ENCODE results near the gene DOCK9.
"Not testable (repeated sequence)": the region's sequence is repeated elsewhere in the genome, so short reads cannot be mapped to it uniquely, and the experiment has no call there.

The DOCK9 gene

DNA sequence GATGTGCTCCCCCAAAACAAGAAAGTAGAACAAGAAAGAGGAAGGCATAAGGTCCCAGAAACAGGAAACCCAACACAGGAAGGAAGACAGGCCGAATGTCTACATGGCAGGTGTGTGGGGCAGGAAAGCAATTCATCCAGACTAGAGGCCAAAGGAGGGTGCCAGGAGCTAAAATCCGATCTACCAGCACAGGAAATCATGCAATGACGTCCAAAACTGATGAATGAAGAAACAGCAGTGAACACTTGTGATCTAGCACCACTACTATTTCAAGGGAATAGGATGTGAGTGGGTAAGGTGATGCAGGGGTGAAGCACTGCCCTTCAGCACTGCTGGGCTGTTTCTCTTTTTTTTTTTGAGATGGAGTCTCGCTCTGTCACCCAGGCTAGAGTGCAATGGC lies 59.1 kb downstream of the DOCK9 start:
- no peak for DNase-seq (ENCODE audit: low read depth in 2 of 2)

DNA sequence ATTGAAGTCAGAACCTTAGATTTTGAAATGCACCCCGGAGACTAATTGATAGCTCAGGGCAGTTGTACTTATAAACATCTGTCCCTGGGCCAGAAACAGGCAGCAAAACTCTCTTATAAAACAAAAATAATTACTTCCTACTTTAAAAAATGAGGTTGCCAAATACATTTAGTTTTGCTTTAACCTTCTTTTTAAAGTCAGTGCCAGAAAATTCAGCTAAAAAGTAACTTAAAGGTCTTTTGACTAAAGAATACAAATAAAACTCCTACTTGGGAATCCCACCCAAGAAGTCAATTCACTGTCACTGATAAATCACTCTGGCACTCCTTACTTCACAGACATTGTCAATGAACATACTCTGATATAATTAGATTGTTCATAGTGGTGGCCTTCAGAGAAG lies 60.7 kb downstream of the DOCK9 start:
- DNase-seq (ENCODE audit: low read depth in 2 of 2) = no peak

DNA sequence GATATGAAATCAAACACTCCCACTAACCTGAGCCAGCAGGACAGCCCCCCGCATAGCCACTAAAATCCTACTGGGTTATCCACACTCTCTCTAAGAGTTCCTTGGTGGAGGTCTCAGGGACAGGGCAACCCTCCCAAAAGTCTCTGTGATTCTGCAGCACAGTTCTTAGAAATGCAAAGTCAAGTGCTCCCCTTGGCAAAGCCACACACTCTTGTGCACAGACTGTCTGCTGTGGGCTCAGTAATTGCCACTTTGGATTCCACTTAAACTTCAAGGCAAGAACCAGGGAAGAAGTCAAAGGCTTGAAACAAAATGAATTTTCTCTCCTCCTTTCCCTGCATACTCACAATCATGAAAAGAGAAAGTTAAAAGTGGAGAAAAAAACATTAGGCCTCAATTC lies 61.5 kb downstream of the DOCK9 start:
- no peak for DNase-seq (ENCODE audit: low read depth in 2 of 2)

DNA sequence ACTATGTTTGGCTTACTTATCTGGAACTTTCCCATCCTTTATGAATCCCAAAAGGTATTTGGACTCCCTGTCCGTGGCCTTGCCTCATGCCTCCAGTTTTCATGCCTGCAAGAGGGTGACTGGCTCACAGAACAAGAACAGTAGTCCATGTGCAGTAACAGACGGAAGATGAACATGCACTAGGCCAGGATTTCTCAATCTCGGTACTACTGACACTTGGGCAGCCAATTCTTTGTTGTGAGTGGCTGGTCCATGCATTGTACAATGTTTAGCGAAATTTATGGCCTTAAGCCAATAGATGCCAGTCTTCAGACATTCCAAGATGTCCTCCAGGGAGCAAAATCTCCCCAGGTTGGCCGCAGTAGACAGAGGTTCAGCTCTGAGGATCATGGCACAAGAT lies 61.9 kb downstream of the DOCK9 start:
- no peak for DNase-seq (ENCODE audit: low read depth in 2 of 2)

DNA sequence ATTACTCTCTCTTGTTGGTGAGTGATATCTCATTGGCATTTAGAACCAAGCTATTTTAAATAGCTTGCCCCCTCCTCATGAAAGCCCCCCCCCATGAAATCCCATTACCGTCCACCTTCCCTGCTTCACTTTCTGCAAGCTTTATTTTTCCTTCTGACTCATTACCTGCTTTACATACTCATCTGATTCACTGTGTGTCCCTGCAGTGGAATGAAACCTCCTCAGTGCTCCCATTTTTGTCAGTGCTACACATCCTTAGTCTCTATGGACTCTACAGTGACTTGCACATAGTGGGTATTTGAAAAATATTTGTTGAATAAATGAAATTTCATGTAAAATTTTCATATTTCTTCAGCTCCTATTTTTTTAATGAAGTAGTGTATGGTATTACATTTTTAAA lies 62.3 kb downstream of the DOCK9 start:
- DNase-seq (ENCODE audit: low read depth in 2 of 2) = no peak

DNA sequence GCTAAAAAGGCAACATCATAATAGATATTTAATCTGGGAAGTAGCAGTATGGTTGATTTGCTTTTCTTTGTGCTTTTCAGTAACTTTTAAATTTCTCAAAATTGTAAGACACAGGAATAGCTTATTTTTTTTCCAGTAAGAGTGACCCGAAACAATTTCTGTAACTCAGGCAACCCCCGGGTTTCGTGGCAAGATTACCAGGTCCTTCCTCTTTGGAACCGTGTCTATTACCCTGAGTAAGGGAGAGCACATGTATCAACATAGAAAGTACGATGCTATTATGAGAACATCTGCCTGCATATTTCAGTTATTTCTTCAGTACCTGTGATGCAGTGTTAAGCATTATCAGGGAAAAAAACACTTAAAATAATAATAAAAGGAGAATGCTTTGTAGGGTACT lies 64.1 kb downstream of the DOCK9 start:
- no peak for DNase-seq (ENCODE audit: low read depth in 2 of 2)

DNA sequence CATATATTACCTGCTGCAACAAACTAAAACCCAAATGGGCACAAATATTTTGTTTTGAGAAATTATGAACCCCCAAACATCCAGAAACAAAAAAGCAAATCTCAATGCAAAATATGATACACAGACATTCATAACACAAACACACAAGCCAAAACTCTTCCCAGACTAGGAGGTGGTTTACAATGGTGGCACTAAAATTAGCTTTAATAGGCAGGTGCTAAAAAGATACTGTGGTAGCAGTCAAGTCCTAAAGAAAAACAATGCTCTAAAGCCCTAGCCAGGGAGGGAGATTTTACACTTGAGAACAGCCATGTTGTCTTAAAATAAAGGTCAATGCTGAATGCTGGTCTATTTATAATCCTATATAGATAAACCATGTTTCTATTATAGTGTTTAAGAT lies 65.0 kb downstream of the DOCK9 start:
- no peak for DNase-seq (ENCODE audit: low read depth in 2 of 2)

DNA sequence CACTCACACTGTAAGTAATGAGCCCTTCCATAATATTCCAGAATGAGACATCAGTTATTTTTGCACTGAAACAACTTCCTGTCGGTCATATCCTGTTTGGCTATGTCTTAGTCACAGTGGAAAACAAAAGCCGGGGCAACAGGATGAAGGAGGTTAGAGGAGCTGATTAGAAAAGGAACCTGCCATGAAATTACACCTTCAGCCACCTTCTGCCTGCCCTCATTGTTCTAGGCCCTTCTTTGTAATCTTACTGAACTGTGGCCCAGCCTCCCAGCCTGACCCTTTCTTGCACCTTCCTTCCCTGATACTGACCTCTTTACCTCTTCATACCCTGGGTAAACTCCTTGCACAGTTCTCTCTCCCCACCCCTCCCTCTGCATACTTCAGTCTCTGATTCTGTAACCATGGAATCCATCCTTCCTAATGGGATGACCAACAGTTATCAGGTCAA lies 67.3 kb downstream of the DOCK9 start:
- DNase-seq (ENCODE audit: low read depth in 2 of 2) = peak in 1 of 2 experiments; percentile 17

DNA sequence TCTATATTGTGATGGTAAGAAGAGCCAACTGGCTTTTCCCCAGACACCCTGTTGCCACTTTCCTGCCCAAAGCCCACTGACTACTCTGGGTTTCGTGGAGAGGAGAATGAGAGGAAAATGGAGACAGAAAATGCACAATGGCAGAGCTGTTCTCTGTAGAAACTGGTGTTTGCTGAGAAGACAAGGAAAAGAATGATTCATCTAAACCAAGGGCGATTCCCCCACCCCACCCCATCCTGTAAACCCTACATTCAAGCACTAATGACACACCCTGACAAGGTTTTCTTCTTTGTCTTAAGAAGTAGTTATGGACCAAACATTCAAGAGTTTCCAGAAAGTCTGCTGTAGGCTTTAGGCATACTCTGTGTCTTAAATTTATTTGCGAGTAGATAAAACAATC lies 68.8 kb downstream of the DOCK9 start:
- DNase-seq (ENCODE audit: low read depth in 2 of 2) = no peak

DNA sequence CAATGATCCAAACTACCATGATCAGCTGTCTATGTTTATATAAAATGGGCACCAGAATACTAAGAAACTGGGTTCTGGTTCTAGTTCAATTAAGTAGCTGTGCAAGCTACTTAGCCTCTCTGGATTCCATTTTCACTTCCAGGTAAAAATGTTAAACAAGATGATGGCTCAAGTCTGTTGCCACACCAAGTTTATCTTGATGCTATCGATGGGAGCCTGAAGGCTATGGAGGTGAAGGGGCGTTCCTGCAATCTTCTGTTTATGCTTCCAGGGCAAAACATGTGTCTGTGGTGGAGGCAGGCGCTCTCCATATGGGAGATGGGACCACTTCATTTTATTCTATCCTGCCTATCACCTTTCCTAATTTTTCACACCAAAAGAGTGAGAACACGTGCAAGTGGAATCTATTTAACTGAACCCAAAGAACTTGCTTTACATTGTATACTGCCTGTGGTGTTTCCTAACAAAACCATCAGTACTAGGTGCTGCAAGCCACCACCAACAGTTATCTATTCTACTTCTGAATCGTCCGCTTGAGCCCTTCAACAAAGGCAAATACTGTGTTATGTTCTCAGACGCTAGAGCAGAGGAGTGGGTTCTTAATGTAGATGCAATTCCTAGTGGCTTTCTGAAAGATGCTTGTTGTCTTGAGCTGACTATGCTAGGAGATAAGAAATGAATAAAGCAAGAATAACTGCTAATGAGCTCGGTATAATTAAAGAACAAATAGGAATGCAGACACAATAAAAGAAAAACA lies 70.9 kb downstream of the DOCK9 start:
- DNase-seq (ENCODE audit: low read depth in 2 of 2) = no peak

DNA sequence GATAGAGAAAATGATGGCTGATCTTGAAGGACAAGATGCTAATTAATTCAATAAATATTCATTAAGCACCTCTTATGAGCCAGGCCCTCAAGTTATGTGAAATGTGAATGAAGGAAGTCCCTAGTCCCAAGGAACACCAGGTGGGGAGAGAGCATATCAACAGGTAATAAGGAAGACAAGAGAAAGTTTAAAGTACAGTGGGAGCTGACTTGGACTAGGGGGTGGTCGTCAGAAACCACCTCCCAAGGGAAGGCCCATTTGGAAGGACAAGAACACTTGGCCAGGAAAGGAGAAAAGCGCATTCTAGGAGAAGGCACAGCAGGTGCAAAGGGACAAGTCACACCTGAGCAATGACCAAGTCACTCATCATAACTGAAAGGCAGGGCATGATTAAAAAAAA lies 72.7 kb downstream of the DOCK9 start:
- DNase-seq (ENCODE audit: low read depth in 2 of 2) = no peak

DNA sequence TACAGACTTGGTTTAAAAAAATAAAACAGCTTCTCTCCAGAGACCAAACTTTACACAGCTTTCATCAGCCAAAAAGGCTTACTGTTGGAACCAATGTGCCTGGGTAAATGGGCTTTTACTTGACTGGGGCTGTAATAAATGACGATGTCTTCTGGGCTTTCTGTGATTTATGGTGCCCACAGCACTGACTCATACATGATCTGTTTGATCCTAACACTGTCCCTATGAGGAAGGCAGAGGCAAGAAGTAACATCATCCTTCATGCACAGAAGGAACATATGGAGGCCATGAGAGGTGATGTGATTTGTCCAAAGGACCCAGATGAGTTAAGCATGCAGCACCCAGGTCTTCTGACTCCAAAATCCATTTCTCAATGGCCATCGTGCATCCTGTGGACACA lies 77.4 kb downstream of the DOCK9 start:
- DNase-seq (ENCODE audit: low read depth in 2 of 2) = peak in 1 of 2 experiments; percentile 7

DNA sequence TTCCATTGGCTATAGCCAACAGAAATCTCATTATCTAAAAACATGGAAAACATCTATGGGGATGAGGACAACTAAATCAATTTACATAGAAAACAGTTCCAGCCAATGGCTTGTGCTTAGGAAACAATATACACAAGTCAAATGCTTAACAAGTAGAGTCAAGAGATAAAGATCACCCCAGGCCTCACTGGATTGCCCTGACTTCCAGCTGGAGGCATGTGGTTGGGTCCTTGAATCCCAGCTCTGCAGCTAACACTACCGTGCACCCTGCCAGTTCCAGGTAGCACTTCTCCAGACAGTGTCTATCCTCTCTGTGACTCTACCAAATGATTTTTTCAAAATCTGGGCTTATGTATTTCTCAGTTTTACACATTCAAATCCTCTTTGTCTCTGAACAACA lies 80.2 kb downstream of the DOCK9 start:
- no peak for DNase-seq (ENCODE audit: low read depth in 2 of 2)

DNA sequence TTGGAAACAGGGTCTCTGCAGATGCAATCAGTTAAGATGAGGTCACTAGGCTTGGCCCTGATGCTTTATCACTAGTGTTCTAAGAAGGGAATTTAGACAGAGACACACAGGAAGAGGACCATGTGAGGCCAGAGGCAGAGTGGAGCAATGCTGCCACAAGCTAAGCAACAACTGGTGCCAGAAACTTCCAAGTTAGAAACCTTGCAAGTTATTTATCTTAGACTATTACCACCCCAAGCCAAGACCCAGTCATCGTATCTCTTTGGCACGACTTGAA lies 81.1 kb downstream of the DOCK9 start:
- no peak for DNase-seq (ENCODE audit: low read depth in 2 of 2)

DNA sequence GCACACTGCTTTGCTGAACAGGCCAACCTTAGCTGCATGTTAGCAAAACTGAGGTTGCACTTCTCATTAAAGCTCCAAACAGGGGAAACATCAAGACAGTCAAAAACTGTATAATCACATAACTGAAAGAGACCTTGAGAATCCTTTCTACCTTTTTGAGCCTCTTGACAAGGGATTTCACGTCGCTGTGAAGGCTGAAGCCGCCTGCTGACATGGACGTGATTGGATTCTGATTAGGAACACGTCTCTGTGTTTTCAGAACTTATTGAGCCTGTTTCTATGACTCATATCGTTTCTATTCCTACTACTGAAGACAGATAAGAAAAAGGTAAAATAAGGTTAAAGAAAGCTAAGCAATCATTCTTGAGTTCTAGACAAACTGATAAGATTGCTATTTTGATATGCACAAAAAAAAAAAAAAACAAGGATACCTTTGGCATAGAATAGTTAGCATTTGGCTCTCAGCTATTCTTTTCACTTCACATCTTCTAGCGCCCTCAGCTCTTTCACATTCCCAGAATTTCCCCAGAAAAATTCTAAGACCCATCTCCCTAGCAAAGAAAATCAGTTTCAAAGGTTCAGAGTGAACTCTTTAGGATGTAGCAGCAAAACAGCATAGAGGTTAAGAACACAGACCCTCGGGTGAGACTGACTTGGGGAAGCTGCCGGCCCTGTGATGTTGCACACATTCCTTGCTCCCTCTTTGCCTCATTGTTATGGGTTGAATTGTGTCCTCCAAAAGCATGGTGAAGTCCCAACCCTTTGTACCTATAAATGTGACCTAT lies 81.6 kb downstream of the DOCK9 start:
- DNase-seq (ENCODE audit: low read depth in 2 of 2) = no peak

DNA sequence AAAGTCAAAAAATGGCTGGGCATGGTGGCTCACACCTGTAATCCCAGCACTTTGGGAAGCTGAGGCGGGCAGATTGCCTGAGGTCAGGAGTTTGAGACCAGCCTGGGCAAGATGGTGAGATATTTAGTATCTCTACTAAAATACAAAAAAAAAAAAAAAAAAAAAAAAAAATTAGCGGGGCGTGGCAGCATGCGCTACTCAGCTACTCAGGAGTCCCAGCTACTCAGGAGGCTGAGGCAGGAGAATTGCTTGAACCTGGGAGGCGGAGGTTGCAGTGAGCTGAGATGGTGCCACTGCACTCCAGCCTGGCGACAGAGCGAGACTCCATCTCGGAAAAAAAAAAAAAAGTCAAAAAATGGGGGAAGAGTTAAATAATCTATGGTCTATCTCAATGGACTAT lies 83.0 kb downstream of the DOCK9 start:
- DNase-seq (ENCODE audit: low read depth in 2 of 2) = not testable (repeated sequence)

DNA sequence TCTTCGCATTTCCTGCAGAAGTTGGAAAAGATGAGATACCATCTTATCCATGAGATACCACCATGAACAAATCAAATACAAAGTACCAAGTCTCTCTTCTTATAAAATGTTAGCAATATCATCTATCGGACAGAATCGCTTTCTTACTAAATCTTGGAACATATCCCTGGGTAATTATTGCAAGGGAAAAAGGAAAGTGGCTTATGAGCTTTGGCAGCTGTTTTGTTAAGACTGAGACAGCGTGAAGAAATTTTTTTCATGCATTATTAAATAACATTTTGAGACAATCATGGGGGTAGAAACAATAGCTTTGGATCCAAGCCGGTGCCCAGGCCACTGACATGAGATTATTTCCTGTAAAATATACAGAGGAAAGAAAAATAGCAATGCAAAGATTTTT lies 84.5 kb downstream of the DOCK9 start:
- DNase-seq (ENCODE audit: low read depth in 2 of 2) = no peak

DNA sequence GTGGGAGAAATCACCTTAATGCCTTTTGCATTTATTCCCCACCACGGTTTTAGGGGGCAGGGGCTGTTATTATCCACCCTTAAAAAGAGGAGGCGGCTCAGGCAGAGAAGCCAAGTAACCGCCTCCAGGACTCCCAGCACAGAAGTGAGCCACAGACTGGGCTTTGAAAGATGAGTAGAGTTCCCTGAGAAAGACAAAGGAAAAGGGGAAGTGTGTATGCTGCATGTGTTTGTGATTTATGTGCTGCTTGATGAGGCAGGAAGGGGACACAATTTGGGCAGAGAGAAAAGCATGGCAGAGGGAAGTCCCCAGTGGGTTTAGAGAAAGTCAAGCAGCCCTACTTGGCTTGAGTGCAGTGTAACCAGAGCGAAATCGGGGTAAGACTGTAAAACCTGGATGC lies 85.0 kb downstream of the DOCK9 start:
- DNase-seq (ENCODE audit: low read depth in 2 of 2) = no peak

DNA sequence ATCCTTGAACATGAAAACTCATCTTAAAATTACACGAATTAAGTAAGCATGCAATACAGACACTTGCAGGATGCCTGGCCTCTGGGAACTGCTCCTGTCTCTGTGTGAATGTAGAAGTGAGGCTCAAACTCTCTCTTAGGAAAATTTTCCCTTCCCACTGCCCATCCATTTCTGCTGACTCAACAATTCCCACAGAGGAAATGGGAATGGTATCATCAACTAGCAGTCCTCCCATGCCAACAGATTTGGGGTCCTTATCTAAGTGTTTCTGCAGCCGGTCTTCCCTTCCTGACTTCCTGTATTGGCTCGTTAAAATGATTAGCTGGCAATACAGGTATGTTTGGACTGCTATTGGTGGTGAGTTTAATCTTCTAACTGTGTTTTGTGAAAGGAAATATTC lies 85.8 kb downstream of the DOCK9 start:
- no peak for DNase-seq (ENCODE audit: low read depth in 2 of 2)

DNA sequence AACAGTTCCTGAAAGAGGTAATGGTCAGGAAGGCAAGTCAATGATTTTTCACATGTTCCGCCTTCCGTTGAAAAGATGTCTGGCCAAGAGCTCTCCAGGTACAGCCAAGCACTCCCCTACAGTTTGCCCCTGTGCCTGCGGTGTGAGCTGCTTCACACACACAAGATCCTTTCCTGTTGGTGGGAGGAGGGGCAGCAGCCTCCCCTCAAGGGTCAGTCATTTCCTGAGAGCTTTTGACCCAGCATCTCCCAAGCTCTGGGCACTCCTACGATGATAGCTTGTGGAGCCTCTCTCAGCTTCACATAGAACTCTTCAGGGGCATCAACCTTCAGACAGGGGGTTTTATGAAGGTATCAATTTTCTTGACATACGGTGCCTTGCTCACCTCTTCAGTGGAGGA lies 86.9 kb downstream of the DOCK9 start:
- DNase-seq (ENCODE audit: low read depth in 2 of 2) = no peak

DNA sequence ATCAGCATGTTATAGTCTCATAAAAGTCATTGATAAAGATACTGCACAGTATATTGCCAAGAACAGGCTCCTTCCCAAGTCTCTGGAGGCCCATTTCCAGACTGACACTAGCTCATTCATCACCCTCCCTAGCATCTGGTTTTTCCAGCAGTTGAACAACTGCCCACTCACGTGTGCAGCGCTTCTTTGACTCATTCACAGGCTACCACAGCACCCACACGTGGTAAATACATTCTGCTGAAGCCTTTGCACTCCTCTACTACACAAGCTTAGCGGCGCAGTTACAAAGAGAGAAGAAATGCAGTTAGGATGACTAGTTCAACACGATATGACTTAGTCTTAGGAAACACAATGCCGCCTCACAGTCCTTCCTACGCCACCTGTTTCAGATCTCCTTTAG lies 87.7 kb downstream of the DOCK9 start:
- peak; percentile 78 to 80 for DNase-seq (ENCODE audit: low read depth in 2 of 2)

DNA sequence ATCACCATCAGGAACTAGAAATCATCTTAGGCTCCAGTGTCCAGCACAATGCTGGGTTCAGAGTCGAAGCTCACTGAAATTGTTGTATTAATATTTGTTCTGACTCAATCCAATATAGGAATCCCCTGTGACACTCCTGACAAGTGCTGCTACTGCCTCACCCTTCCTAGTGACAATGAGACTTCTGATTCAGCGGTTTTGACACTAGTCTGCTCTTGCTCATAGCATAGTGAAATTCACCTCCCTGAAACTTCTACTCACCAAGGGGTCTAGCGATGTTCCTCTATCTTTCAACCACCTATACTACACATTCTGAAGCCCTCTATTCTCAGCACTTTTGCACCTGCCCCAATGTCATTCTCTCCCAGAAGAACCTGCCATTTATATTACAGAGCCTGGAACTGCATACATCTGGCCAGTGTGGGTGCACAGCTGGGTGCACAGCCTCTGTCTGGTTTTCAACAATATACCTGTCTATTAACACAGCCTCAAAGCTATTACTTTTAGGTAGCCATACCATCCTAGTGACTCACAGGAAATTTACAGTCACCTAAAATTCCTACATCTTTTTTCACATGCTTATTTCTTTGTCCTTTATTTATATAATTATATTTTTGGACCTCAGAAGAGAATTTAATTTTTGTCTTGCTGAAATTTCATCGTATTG lies 88.3 kb downstream of the DOCK9 start:
- no peak for DNase-seq (ENCODE audit: low read depth in 2 of 2)

DNA sequence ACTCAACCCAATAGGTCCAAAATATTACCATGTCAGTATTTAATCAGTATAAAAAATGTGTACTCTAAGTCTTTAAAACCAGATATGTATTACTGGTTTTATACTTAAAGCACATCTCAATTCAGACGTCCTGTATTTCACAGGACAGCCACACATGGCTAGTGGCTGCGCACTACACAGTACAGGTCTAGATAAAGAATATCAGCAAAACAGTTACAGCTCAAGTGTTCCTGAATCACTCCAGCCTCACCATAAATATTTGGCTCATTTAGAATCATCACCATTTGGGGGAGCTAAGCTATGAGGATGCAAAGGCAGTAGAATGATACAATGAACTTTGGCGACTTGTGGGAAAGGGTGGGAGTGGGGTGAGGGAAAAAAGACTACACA lies 89.0 kb downstream of the DOCK9 start:
- no peak for DNase-seq (ENCODE audit: low read depth in 2 of 2)
